HepG2 (cell line): Measurements from ENCODE around the gene TIMM17B. TPM values are rescaled to one million over a fixed set of nuclear protein-coding genes. Genes with fewer than 3 reads are reported as not detected.

ENCODE experiments used
- ATAC-seq: fragments of 200-7000 bp; cut with Tn5 transposase; 3 replicates; pipeline ENCODE4 v1.9.1; 2020; ENCODE audit warnings: mild to moderate bottlenecking, moderate library complexity
- BruUV-seq: library from RNA; stranded (reverse); fragments of 400-500 nt; replicated peaks from 2 replicates; lab custom pipeline; 2021; lab: Mats Ljungman, UMichigan
- CTCF ChIA-PET: fragments of 300-600 bp; formaldehyde crosslinking; extraction: SDS; loops from one replicate; lab custom pipeline; 2021; ENCODE audit warnings: low total read pairs, inconsistent platforms, low intra/inter-chr PET ratio; lab: Yijun Ruan, JAX
- POLR2A ChIA-PET: fragments of 350-600 bp; sonication (Branson Sonifier 250); formaldehyde crosslinking; loops from one replicate; lab custom pipeline; 2020; ENCODE audit warnings: antibody characterized with exemption, inconsistent platforms; lab: Yijun Ruan, JAX
- DNase-seq: peaks from one replicate; pipeline ENCODE4 v3.0.0-alpha.2; 2015; ENCODE audit warnings: low spot score
- FAIRE-seq: peaks from 3 replicates; lab custom pipeline; 2011; peaks lifted over from hg19 to GRCh38; lab: Jason Lieb, UNC
- H2AFZ ChIP-seq: one replicate; pipeline ENCODE4 v1.6.1; 2011; ENCODE audit warnings: low read length, inconsistent platforms
- H3K27ac ChIP-seq: fragments of 300-600 bp; 3 replicates; pipeline ENCODE4 v1.8.0; 2011; ENCODE audit warnings: mixed run types, mild to moderate bottlenecking, mixed read lengths, low read length, inconsistent platforms; ENCODE audit not compliant: insufficient read depth; ENCODE audit errors: extremely low read length
- H3K27me3 ChIP-seq, 2 experiments: fragments of 200-600 bp in 1 of 2; 2 replicates in 1 of 2; 3 replicates in 1 of 2; pipeline versions ENCODE4 v1.6.0 to v1.8.0; 2011; ENCODE audit warnings: low read length in 2 of 2, mild to moderate bottlenecking in 2 of 2, moderate library complexity in 2 of 2, inconsistent platforms in 1 of 2; ENCODE audit not compliant: insufficient read depth in 2 of 2, control insufficient read depth in 1 of 2
- H3K36me3 ChIP-seq, 2 experiments: fragments of 200-600 bp in 1 of 2; replicated peaks in 1 of 2; 2 replicates in 1 of 2; 3 replicates in 1 of 2; pipeline versions ENCODE4 v1.5.1 to v1.8.0; 2011; ENCODE audit warnings: low read length in 2 of 2, inconsistent platforms in 1 of 2; ENCODE audit not compliant: insufficient read depth in 2 of 2, control insufficient read depth in 1 of 2
- H3K4me1 ChIP-seq: 2 replicates; pipeline ENCODE4 v1.5.1; 2012; ENCODE audit warnings: low read length, inconsistent platforms; ENCODE audit not compliant: insufficient read depth
- H3K4me2 ChIP-seq: 2 replicates; pipeline ENCODE4 v1.6.0; 2011; ENCODE audit warnings: low read depth, low read length, inconsistent platforms
- H3K4me3 ChIP-seq, 3 experiments: fragments of 200-600 bp in 1 of 3; sonication (generic), shearing (Covaris generic) in 1 of 3; replicated peaks in 1 of 3; 2 replicates each; pipeline ENCODE4 v1.5.1; 2011 to 2016; ENCODE audit warnings: low read length in 3 of 3, inconsistent platforms in 2 of 3, low read depth in 2 of 3, mild to moderate bottlenecking in 2 of 3, control low read depth in 1 of 3, mixed read lengths in 1 of 3; ENCODE audit not compliant: insufficient read depth in 1 of 3
- H3K79me2 ChIP-seq: one replicate; pipeline ENCODE4 v1.6.1; 2011; ENCODE audit warnings: low read length, inconsistent platforms; ENCODE audit not compliant: insufficient read depth
- H3K9ac ChIP-seq: 2 replicates; pipeline ENCODE4 v1.6.0; 2011; ENCODE audit warnings: mild to moderate bottlenecking, low read depth, low read length, inconsistent platforms; ENCODE audit not compliant: insufficient read depth
- H3K9me3 ChIP-seq: 2 replicates; pipeline ENCODE4 v1.5.1; 2012; ENCODE audit warnings: mild to moderate bottlenecking, low read length
- H4K20me1 ChIP-seq: 2 replicates; pipeline ENCODE4 v1.6.0; 2011; ENCODE audit warnings: inconsistent platforms, mild to moderate bottlenecking, low read length, moderate library complexity; ENCODE audit not compliant: insufficient read depth
- ARHGAP35 ChIP-seq: sonication (generic); formaldehyde crosslinking; IDR thresholded peaks from 2 replicates; pipeline ENCODE4 v1.9.0; 2022; ENCODE audit warnings: mild to moderate bottlenecking, inconsistent platforms, moderate library complexity, missing genetic modification reagents, borderline replicate concordance
- BORCS8-MEF2B ChIP-seq: sonication (generic); formaldehyde crosslinking; IDR thresholded peaks from 2 replicates; pipeline ENCODE4 v1.8.0; 2022; ENCODE audit warnings: mild to moderate bottlenecking, missing genetic modification reagents
- FOXA3 ChIP-seq: IDR thresholded peaks from 2 replicates; pipeline ENCODE4 v1.6.1; 2016; ENCODE audit warnings: missing genetic modification reagents, missing compliant biosample characterization
- HDAC1 ChIP-seq: sonication (generic); formaldehyde crosslinking; IDR thresholded peaks from 2 replicates; pipeline ENCODE4 v1.5.1; 2020; ENCODE audit warnings: mild to moderate bottlenecking, missing genetic modification reagents
- HNRNPL ChIP-seq: fragments of 200-400 bp; formaldehyde crosslinking; IDR thresholded peaks from 2 replicates; pipeline ENCODE4 v1.6.1; 2017; ENCODE audit warnings: mild to moderate bottlenecking, low read depth, low read length
- HOXA7 ChIP-seq: sonication (generic); formaldehyde crosslinking; IDR thresholded peaks from 2 replicates; pipeline ENCODE4 v1.8.1; 2022; ENCODE audit warnings: mild to moderate bottlenecking, missing genetic modification reagents, moderate library complexity
- KDM5A ChIP-seq: fragments of 200-600 bp; sonication (generic); IDR thresholded peaks from 2 replicates; pipeline ENCODE4 v1.7.0; 2018; ENCODE audit warnings: antibody characterized with exemption, mild to moderate bottlenecking, low read length, borderline replicate concordance
- KDM5B ChIP-seq: sonication (generic); formaldehyde crosslinking; IDR thresholded peaks from 2 replicates; pipeline ENCODE4 v1.4.0; 2020; ENCODE audit warnings: missing genetic modification reagents, mild to moderate bottlenecking, borderline replicate concordance
- NFIB ChIP-seq: sonication (generic); formaldehyde crosslinking; IDR thresholded peaks from 2 replicates; pipeline ENCODE4 v1.9.0; 2021; ENCODE audit warnings: missing genetic modification reagents, mild to moderate bottlenecking, borderline replicate concordance
- TFDP1 ChIP-seq: IDR thresholded peaks from 2 replicates; pipeline ENCODE4 v1.6.1; 2016; ENCODE audit warnings: missing compliant biosample characterization, missing genetic modification reagents, borderline replicate concordance
- ZNF124 ChIP-seq: sonication (generic); formaldehyde crosslinking; IDR thresholded peaks from 2 replicates; pipeline ENCODE4 v1.4.0; 2020; ENCODE audit warnings: missing genetic modification reagents
- ZNF451 ChIP-seq: sonication (generic); formaldehyde crosslinking; IDR thresholded peaks from 2 replicates; pipeline ENCODE4 v1.5.0; 2020; ENCODE audit warnings: mild to moderate bottlenecking, missing genetic modification reagents
- ZNF749 ChIP-seq: sonication (generic); formaldehyde crosslinking; IDR thresholded peaks from 2 replicates; pipeline ENCODE4 v1.8.0; 2022; ENCODE audit warnings: mild to moderate bottlenecking, missing genetic modification reagents, moderate library complexity, borderline replicate concordance
- ZNF879 ChIP-seq: sonication (generic); formaldehyde crosslinking; IDR thresholded peaks from 2 replicates; pipeline ENCODE4 v1.8.1; 2023; ENCODE audit warnings: missing genetic modification reagents
- ZUFSP ChIP-seq: sonication (generic); formaldehyde crosslinking; IDR thresholded peaks from 2 replicates; pipeline ENCODE4 v1.9.0; 2021; ENCODE audit warnings: missing genetic modification reagents, mild to moderate bottlenecking, borderline replicate concordance
- WGBS: methylation state at CpG from one replicate; pipeline ENCODE4 v1.1.6; 2017; ENCODE audit warnings: low lambda C conversion rate; 5-methylcytosine and 5-hydroxymethylcytosine counted together
- in situ Hi-C: cut with HindIII; loops from 2 replicates; pipeline ENCODE4 v1.10.0; 2017; ENCODE audit warnings: low pct_unique_long_range_greater_than_20kb; ENCODE audit not compliant: extremely low pct_ligation_motif_present
- intact Hi-C: fragments of 100-400 bp; cut with micrococcal nuclease; formaldehyde crosslinking; loops from one replicate; pipeline ENCODE4 v1.10.0; 2022; ENCODE audit not compliant: unreplicated experiment
- polyA plus RNA-seq, 8 experiments: library from polyadenylated mRNA; depleted of rRNA in 3 of 8; stranded (reverse) in 7 of 8; unstranded in 1 of 8; fragments of >200 nt; fragmentation: Illumina TruSeq in 4 of 8; extraction: Trizol in 4 of 8; gene quantifications; 2 replicates each; pipeline versions ENCODE4 v1.2.1 to v1.2.3, GENCODE V29; 2011 to 2016; ENCODE audit warnings: low read depth in 4 of 8, missing spikeins in 1 of 8, mixed read lengths in 1 of 8; ENCODE audit not compliant: insufficient read depth in 1 of 8
- total RNA-seq, 5 experiments: library from RNA; depleted of rRNA; stranded (reverse); fragments of >200 nt; fragmentation: Illumina TruSeq; extraction: Trizol; gene quantifications; 2 replicates each; pipeline ENCODE4 v1.2.3, GENCODE V29; 2016; ENCODE audit warnings: low read depth in 1 of 5
- TF ChIP-seq, protein P1 (sequence below): sonication (generic); formaldehyde crosslinking; IDR thresholded peaks from 2 replicates; pipeline ENCODE4 v1.8.1; 2023; ENCODE audit warnings: missing genetic modification reagents, inconsistent platforms, borderline replicate concordance
- TF ChIP-seq, protein P2 (sequence below): sonication (generic); formaldehyde crosslinking; IDR thresholded peaks from 2 replicates; pipeline ENCODE4 v1.4.0; 2020; ENCODE audit warnings: missing genetic modification reagents

TIMM17B gene
- total and polyA plus RNA-seq, 2 of the 13 experiments (the other 11 are each of a cell fraction or from before 2014, with no cell fraction given) = 56.0 to 72.5 TPM

- POLR2A ChIA-PET = interaction anchor here (0.7 to 3.1 kb wide), 15 partner anchors 10 to 294 kb away, joined by 3 to 42 read pairs (median 4); partner anchors contain the start of genes GRIPAP1, HDAC6, PCSK1N and PIM2
- Histone ChIP-seq H3K9me3 (no peaks in the 10 kb centered on the region), H3K4me3 (peak overlapping the region; percentile 72 to 80 (median 75); a peak in 5 of 6 replicates), H3K9ac (peak overlapping the region; percentile 94), H3K4me2 (peak overlapping the region; percentile 81), H3K36me3 (peaks cover 6 to 12% of the 10 kb centered on the region in 2 experiments; a peak in 4 of 5 replicates), H3K27ac (peak overlapping the region; percentile 93), H3K4me1 (peaks cover 35% of the 10 kb centered on the region), H3K79me2 (peaks cover 29% of the 10 kb centered on the region), H4K20me1 (no peaks in the 10 kb centered on the region; the same call in 1 of the 2 replicates), H2AFZ (no peak overlapping the region), H3K27me3 (no peaks in the 10 kb centered on the region)
- BruUV-seq = TSS peak; percentile 68
- peak; percentile 47 for FAIRE-seq
- in situ Hi-C loops (no loop called here), intact Hi-C loops (loop anchor here (2.0 kb wide), 1 partner anchor 20 kb away; no protein-coding TSS in a partner anchor)
- peak; percentile 63 for ATAC-seq
- 3% methylated on average over 6 of the region's 38 CpGs for WGBS
- CTCF ChIA-PET = interaction anchor here (1.4 kb wide), 1 partner anchor 20 kb away, joined by 3 read pairs; no protein-coding TSS in a partner anchor
- DNase-seq = peak; percentile 66
- TF ChIP-seq, protein P1, sequence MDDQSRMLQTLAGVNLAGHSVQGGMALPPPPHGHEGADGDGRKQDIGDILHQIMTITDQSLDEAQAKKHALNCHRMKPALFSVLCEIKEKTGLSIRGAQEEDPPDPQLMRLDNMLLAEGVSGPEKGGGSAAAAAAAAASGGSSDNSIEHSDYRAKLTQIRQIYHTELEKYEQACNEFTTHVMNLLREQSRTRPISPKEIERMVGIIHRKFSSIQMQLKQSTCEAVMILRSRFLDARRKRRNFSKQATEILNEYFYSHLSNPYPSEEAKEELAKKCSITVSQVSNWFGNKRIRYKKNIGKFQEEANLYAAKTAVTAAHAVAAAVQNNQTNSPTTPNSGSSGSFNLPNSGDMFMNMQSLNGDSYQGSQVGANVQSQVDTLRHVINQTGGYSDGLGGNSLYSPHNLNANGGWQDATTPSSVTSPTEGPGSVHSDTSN (CRISPR knock-in tag) = no peak
- no peak for TF ChIP-seq ZUFSP (CRISPR knock-in tag)
- TF ChIP-seq NFIB = no peak
- TF ChIP-seq KDM5B (CRISPR knock-in tag) = no peak
- 0 out of 2 replicates have a peak, but pooled peaks have one; percentile 31 for TF ChIP-seq KDM5A
- TF ChIP-seq FOXA3 = no peak
- no peak for TF ChIP-seq ZNF124 (CRISPR knock-in tag)
- TF ChIP-seq ZNF879 (CRISPR knock-in tag) = 0 out of 2 replicates have a peak, but pooled peaks have one; percentile 52
- no peak for TF ChIP-seq BORCS8-MEF2B
- peak; percentile 7; the same call in 1 of the 2 replicates for TF ChIP-seq TFDP1 (CRISPR knock-in tag)
- TF ChIP-seq ZNF451 (CRISPR knock-in tag) = no peak
- TF ChIP-seq HDAC1 = 0 out of 2 replicates have a peak, but pooled peaks have one; percentile 9
- TF ChIP-seq HOXA7 (CRISPR knock-in tag) = no peak
- TF ChIP-seq ZNF749 (CRISPR knock-in tag) = no peak
- TF ChIP-seq ARHGAP35 (CRISPR knock-in tag) = no peak
- no peak for TF ChIP-seq HNRNPL
- TF ChIP-seq, protein P2, sequence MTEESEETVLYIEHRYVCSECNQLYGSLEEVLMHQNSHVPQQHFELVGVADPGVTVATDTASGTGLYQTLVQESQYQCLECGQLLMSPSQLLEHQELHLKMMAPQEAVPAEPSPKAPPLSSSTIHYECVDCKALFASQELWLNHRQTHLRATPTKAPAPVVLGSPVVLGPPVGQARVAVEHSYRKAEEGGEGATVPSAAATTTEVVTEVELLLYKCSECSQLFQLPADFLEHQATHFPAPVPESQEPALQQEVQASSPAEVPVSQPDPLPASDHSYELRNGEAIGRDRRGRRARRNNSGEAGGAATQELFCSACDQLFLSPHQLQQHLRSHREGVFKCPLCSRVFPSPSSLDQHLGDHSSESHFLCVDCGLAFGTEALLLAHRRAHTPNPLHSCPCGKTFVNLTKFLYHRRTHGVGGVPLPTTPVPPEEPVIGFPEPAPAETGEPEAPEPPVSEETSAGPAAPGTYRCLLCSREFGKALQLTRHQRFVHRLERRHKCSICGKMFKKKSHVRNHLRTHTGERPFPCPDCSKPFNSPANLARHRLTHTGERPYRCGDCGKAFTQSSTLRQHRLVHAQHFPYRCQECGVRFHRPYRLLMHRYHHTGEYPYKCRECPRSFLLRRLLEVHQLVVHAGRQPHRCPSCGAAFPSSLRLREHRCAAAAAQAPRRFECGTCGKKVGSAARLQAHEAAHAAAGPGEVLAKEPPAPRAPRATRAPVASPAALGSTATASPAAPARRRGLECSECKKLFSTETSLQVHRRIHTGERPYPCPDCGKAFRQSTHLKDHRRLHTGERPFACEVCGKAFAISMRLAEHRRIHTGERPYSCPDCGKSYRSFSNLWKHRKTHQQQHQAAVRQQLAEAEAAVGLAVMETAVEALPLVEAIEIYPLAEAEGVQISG (CRISPR knock-in tag) = peak; percentile 24; the same call in 1 of the 2 replicates
These were observed 377 bp downstream of the TIMM17B start for GRCh38 chrX:48897157-48897624.
